ENCODE data around the gene GSTK1. TPM values are rescaled to one million over a fixed set of nuclear protein-coding genes. Genes with fewer than 3 reads are reported as not detected.
"Not testable (repeated sequence)": the region's sequence is repeated elsewhere in the genome, so short reads cannot be mapped to it uniquely, and the experiment has no call there.

The GSTK1 gene
- total RNA-seq, 1 experiment from 2014 or later = 298 TPM

GRCh38 chr7:143238289-143238980 lies 24.8 kb upstream of the GSTK1 start:
- no peak for DNase-seq (ENCODE audit: low spot score)

GRCh38 chr7:143239813-143240212 lies 23.4 kb upstream of the GSTK1 start:
- DNase-seq (ENCODE audit: low spot score) = no peak

GRCh38 chr7:143240291-143241168 lies 22.7 kb upstream of the GSTK1 start:
- peak; percentile 92 for DNase-seq (ENCODE audit: low spot score)

- no peak for DNase-seq (ENCODE audit: low spot score)
Measured at GRCh38 chr7:143242306-143242705, 20.9 kb upstream of the GSTK1 start.

GRCh38 chr7:143243111-143243510 lies 20.1 kb upstream of the GSTK1 start:
- peak; percentile 50 for DNase-seq (ENCODE audit: low spot score)

- DNase-seq (ENCODE audit: low spot score) = no peak
Measured at GRCh38 chr7:143243614-143244013, 19.6 kb upstream of the GSTK1 start.

GRCh38 chr7:143244321-143244720 lies 18.9 kb upstream of the GSTK1 start:
- peak; percentile 17 for DNase-seq (ENCODE audit: low spot score)

- DNase-seq (ENCODE audit: low spot score) = peak; percentile 75
Measured at GRCh38 chr7:143245123-143245522, 18.1 kb upstream of the GSTK1 start.

- DNase-seq (ENCODE audit: low spot score) = no peak
Measured at GRCh38 chr7:143247372-143247771, 15.9 kb upstream of the GSTK1 start.

- DNase-seq (ENCODE audit: low spot score) = peak; percentile 72
Measured at GRCh38 chr7:143248761-143249354, 14.4 kb upstream of the GSTK1 start.

- no peak for DNase-seq (ENCODE audit: low spot score)
Measured at GRCh38 chr7:143250199-143250598, 13.0 kb upstream of the GSTK1 start.

GRCh38 chr7:143250822-143251221 lies 12.4 kb upstream of the GSTK1 start:
- no peak for DNase-seq (ENCODE audit: low spot score)

- DNase-seq (ENCODE audit: low spot score) = no peak
Measured at GRCh38 chr7:143252006-143252405, 11.2 kb upstream of the GSTK1 start.

- DNase-seq (ENCODE audit: low spot score) = peak; percentile 54
Measured at GRCh38 chr7:143255564-143255963, 7.7 kb upstream of the GSTK1 start.

- no peak for DNase-seq (ENCODE audit: low spot score)
Measured at GRCh38 chr7:143256325-143256724, 6.9 kb upstream of the GSTK1 start.

- no peak for DNase-seq (ENCODE audit: low spot score)
Measured at GRCh38 chr7:143256932-143257331, 6.3 kb upstream of the GSTK1 start.

- peak; percentile 83 for DNase-seq (ENCODE audit: low spot score)
Measured at GRCh38 chr7:143257501-143257900, 5.7 kb upstream of the GSTK1 start.

- DNase-seq (ENCODE audit: low spot score) = peak; percentile 23
Measured at GRCh38 chr7:143258831-143259230, 4.4 kb upstream of the GSTK1 start.

GRCh38 chr7:143259765-143260164 lies 3.5 kb upstream of the GSTK1 start:
- peak; percentile 83 for DNase-seq (ENCODE audit: low spot score)

- no peak for DNase-seq (ENCODE audit: low spot score)
Measured at GRCh38 chr7:143261901-143262300, 1.3 kb upstream of the GSTK1 start.

GRCh38 chr7:143264196-143264568 lies 941 bp downstream of the GSTK1 start:
- DNase-seq (ENCODE audit: low spot score) = not testable (repeated sequence)

GRCh38 chr7:143265017-143265693 lies 1.9 kb downstream of the GSTK1 start:
- no peak for DNase-seq (ENCODE audit: low spot score)

All from HT-29 (cell line).